A549 (cell line): ENCODE measurements around the gene TRIM8. TPM values are rescaled to one million over a fixed set of nuclear protein-coding genes. Genes with fewer than 3 reads are reported as not detected.

Source experiments
- ATAC-seq, 2 experiments: fragments of 200-7000 bp in 1 of 2; fragments of >200 bp in 1 of 2; cut with Nextera tagmentation in 1 of 2; cut with Tn5 transposase in 1 of 2; 3 replicates each; pipeline versions ENCODE4 v1.8.0 to v1.9.1; 2018 to 2020; ENCODE audit warnings: mild to moderate bottlenecking in 1 of 2, moderate library complexity in 1 of 2
- CTCF ChIA-PET: fragments of 300-600 bp; sonication (Branson Sonifier 250); formaldehyde crosslinking; extraction: SDS; loops from one replicate; lab custom pipeline; 2021; ENCODE audit warnings: antibody characterized with exemption, inconsistent platforms; lab: Yijun Ruan, JAX
- POLR2A ChIA-PET: fragments of 350-600 bp; formaldehyde crosslinking; extraction: SDS; loops from one replicate; lab custom pipeline; 2021; ENCODE audit warnings: antibody characterized with exemption, inconsistent platforms; lab: Yijun Ruan, JAX
- DNase-seq, 2 experiments: peaks; one replicate each; pipeline versions ENCODE4 v3.0.0 to v3.0.0-alpha.2; 2011 to 2016; ENCODE audit warnings: low read depth in 1 of 2, low spot score in 1 of 2
- FAIRE-seq: peaks from 2 replicates; lab custom pipeline; 2011; peaks lifted over from hg19 to GRCh38; lab: Jason Lieb, UNC
- H3K27ac ChIP-seq, 2 experiments: fragments of >200 bp; sonication (Bioruptor Twin); formaldehyde crosslinking; 3 replicates each; pipeline ENCODE4 v1.5.1; 2016 to 2017
- H3K4me1 ChIP-seq: fragments of >200 bp; sonication (Bioruptor Twin); formaldehyde crosslinking; 3 replicates; pipeline ENCODE4 v1.6.1; 2016
- H3K4me2 ChIP-seq: fragments of >200 bp; sonication (Bioruptor Twin); formaldehyde crosslinking; 3 replicates; pipeline ENCODE4 v1.6.1; 2016
- H3K4me3 ChIP-seq: fragments of >200 bp; sonication (Bioruptor Twin); formaldehyde crosslinking; 3 replicates; pipeline ENCODE4 v1.5.1; 2016
- H3K9me3 ChIP-seq: fragments of >200 bp; sonication (Bioruptor Twin); formaldehyde crosslinking; 3 replicates; pipeline ENCODE4 v1.6.1; 2016
- CBX2 ChIP-seq: fragments of 200-600 bp; sonication (generic); IDR thresholded peaks from 2 replicates; pipeline ENCODE4 v1.6.1; 2016; ENCODE audit warnings: low read depth, mild to moderate bottlenecking, borderline replicate concordance
- CBX8 ChIP-seq: fragments of 200-600 bp; sonication (generic); IDR thresholded peaks from 2 replicates; pipeline ENCODE4 v1.6.1; 2016
- CEBPB ChIP-seq, 2 experiments: fragments of >200 bp in 1 of 2; sonication (Bioruptor Twin) in 1 of 2; formaldehyde crosslinking in 1 of 2; IDR thresholded peaks; 2 replicates each; pipeline ENCODE4 v1.6.1; 2012 to 2016
- CHD4 ChIP-seq: fragments of 200-600 bp; sonication (generic); IDR thresholded peaks from 2 replicates; pipeline ENCODE4 v1.6.1; 2016; ENCODE audit warnings: antibody characterized with exemption, mild to moderate bottlenecking, borderline replicate concordance
- E2F6 ChIP-seq: IDR thresholded peaks from 2 replicates; pipeline ENCODE4 v1.6.1; 2012; ENCODE audit warnings: low read depth, borderline replicate concordance
- EP300 ChIP-seq, 2 experiments: fragments of >200 bp; sonication (Bioruptor Twin); formaldehyde crosslinking; IDR thresholded peaks; 2 replicates in 1 of 2; 3 replicates in 1 of 2; pipeline ENCODE4 v1.6.1; 2016 to 2017
- FOSB ChIP-seq: fragments of 250-450 bp; sonication (Bioruptor Pico); IDR thresholded peaks from 2 replicates; pipeline ENCODE4 v1.5.0; 2020; ENCODE audit warnings: mild to moderate bottlenecking, moderate library complexity
- FOXS1 ChIP-seq: fragments of 250-450 bp; sonication (Bioruptor Pico); IDR thresholded peaks from 2 replicates; pipeline ENCODE4 v1.5.0; 2020; ENCODE audit warnings: mild to moderate bottlenecking, moderate library complexity
- GATA3 ChIP-seq: IDR thresholded peaks from 2 replicates; pipeline ENCODE4 v1.6.1; 2012; ENCODE audit warnings: borderline replicate concordance
- HOXA7 ChIP-seq: fragments of 250-450 bp; sonication (Bioruptor Pico); IDR thresholded peaks from 2 replicates; pipeline ENCODE4 v1.5.0; 2020; ENCODE audit warnings: mild to moderate bottlenecking, moderate library complexity
- HOXB13 ChIP-seq: fragments of 250-450 bp; sonication (Bioruptor Pico); IDR thresholded peaks from 2 replicates; pipeline ENCODE4 v1.5.0; 2020; ENCODE audit warnings: low read depth, mild to moderate bottlenecking, moderate library complexity
- KDM1A ChIP-seq: fragments of 200-600 bp; sonication (generic); IDR thresholded peaks from 2 replicates; pipeline ENCODE4 v1.6.1; 2016; ENCODE audit warnings: low read depth, mild to moderate bottlenecking
- MAX ChIP-seq: IDR thresholded peaks from 2 replicates; pipeline ENCODE4 v1.6.1; 2012
- NFE2L2 ChIP-seq: fragments of 150-350 bp; conservative IDR thresholded peaks from 2 replicates; pipeline ENCODE4 v1.6.1; 2014; ENCODE audit warnings: low read length
- PBX3 ChIP-seq: IDR thresholded peaks from 2 replicates; pipeline ENCODE4 v1.6.1; 2012
- POLR2A ChIP-seq: IDR thresholded peaks from 2 replicates; pipeline ENCODE4 v1.6.1; 2012; ENCODE audit warnings: mild to moderate bottlenecking, low read length
- REST ChIP-seq: fragments of 200-600 bp; sonication (generic); IDR thresholded peaks from 2 replicates; pipeline ENCODE4 v1.6.1; 2016; ENCODE audit warnings: antibody characterized with exemption, mild to moderate bottlenecking, moderate library complexity
- RFX5 ChIP-seq: fragments of 450-650 bp; IDR thresholded peaks from 2 replicates; pipeline ENCODE4 v1.7.1; 2014; ENCODE audit warnings: antibody characterized with exemption, mild to moderate bottlenecking, moderate library complexity
- USF2 ChIP-seq: fragments of 450-650 bp; IDR thresholded peaks from 2 replicates; pipeline ENCODE4 v1.6.1; 2014; ENCODE audit warnings: antibody characterized with exemption
- ZC3H11A ChIP-seq: fragments of 450-650 bp; IDR thresholded peaks from 2 replicates; pipeline ENCODE4 v1.6.1; 2014; ENCODE audit warnings: antibody characterized with exemption, mild to moderate bottlenecking
- ZFP36 ChIP-seq: fragments of 450-650 bp; IDR thresholded peaks from 2 replicates; pipeline ENCODE4 v1.6.1; 2014; ENCODE audit warnings: borderline replicate concordance; ENCODE audit not compliant: partially characterized antibody
- ZSCAN20 ChIP-seq: fragments of 250-450 bp; sonication (Bioruptor Pico); IDR thresholded peaks from 2 replicates; pipeline ENCODE4 v1.8.0; 2022; ENCODE audit warnings: mild to moderate bottlenecking, moderate library complexity
- WGBS: methylation state at CpG from one replicate; pipeline ENCODE4 v1.1.6; 2017; ENCODE audit errors: missing lambda C conversion rate; 5-methylcytosine and 5-hydroxymethylcytosine counted together
- polyA plus RNA-seq, 4 experiments: library from polyadenylated mRNA; depleted of rRNA in 3 of 4; stranded (reverse); fragments of >200 nt; fragmentation: RNase III in 1 of 4; extraction: RNeasy Plus Mini Kit Qiagen cat#74134 plus additional on column Dnase treatment in 1 of 4; gene quantifications; 2 replicates in 3 of 4; 3 replicates in 1 of 4; pipeline ENCODE4 v1.2.3, GENCODE V29; 2011 to 2017

The TRIM8 gene
- polyA plus RNA-seq, 2 of the 4 experiments (the other 2 are of a cell fraction) = 22.8 to 32.5 TPM

- TF ChIP-seq E2F6 (no peak), ZSCAN20 (CRISPR knock-in tag) (no peak), RFX5 (no peak), FOSB (CRISPR knock-in tag) (no peak)
Measured at GRCh38 chr10:102651455-102652169, 7.3 kb downstream of the TRIM8 start (continued).

GRCh38 chr10:102652170-102652916 is 8.1 kb downstream of the TRIM8 start:
- Histone ChIP-seq H3K9me3 (no peaks in the 10 kb centered on the region), H3K4me3 (no peak overlapping the region), H3K27ac (no peak overlapping the region), H3K4me2 (no peak overlapping the region), H3K4me1 (peaks cover 20% of the 10 kb centered on the region)
- POLR2A ChIA-PET = no interaction called here
- TF ChIP-seq E2F6 (no peak), ZC3H11A (no peak), CEBPB (IDR thresholded peaks at IDR 0.05) (no peak), POLR2A (no peak), PBX3 (no peak), KDM1A (no peak), HOXB13 (no peak), GATA3 (no peak), CHD4 (no peak), MAX (no peak), USF2 (no peak), CBX2 (no peak)
- ATAC-seq = no peak
- CTCF ChIA-PET = interaction anchor here (0.6 to 3.1 kb wide), 4 partner anchors 10 to 26 kb away, joined by 4 to 18 read pairs (median 5); no protein-coding TSS in a partner anchor
- no peak for DNase-seq
- no peak for FAIRE-seq
- 92% methylated on average over 12 of the region's 12 CpGs for WGBS

- Histone ChIP-seq H3K4me1 (peaks cover 27% of the 10 kb centered on the region), H3K4me2 (no peak overlapping the region), H3K27ac (no peak overlapping the region), H3K4me3 (no peak overlapping the region), H3K9me3 (no peaks in the 10 kb centered on the region)
- 82% methylated on average over 1 of the region's 1 CpG for WGBS
- TF ChIP-seq ZFP36 (no peak), HOXB13 (no peak)
- no peak for ATAC-seq
- FAIRE-seq = no peak
- DNase-seq = no peak
- ChIA-PET CTCF (interaction anchor here (0.6 to 6.5 kb wide), 5 partner anchors 8 to 27 kb away, joined by 4 to 38 read pairs (median 6); partner anchors contain the start of gene TRIM8), POLR2A (no interaction called here)
Measured at GRCh38 chr10:102653060-102653459, 8.8 kb downstream of the TRIM8 start.

GRCh38 chr10:102654566-102654965 is 10.3 kb downstream of the TRIM8 start:
- no peak for ATAC-seq
- TF ChIP-seq FOXS1 (CRISPR knock-in tag) (no peak), NFE2L2 (no peak), MAX (no peak), POLR2A (no peak), CBX8 (no peak), REST (no peak), EP300 (IDR thresholded peaks at IDR 0.05) (no peak), HOXA7 (CRISPR knock-in tag) (no peak)
- TF ChIP-seq, all 56 proteins: peak for 0
- DNase-seq (no peak), FAIRE-seq (no peak)
- Histone ChIP-seq H3K4me1 (peaks cover 29% of the 10 kb centered on the region), H3K27ac (no peak overlapping the region), H3K4me3 (no peak overlapping the region), H3K4me2 (no peak overlapping the region), H3K9me3 (no peaks in the 10 kb centered on the region)
- POLR2A ChIA-PET = interaction anchor here (1.5 kb wide), 1 partner anchor 9 kb away, joined by 4 read pairs; no protein-coding TSS in a partner anchor
- 85% methylated on average over 5 of the region's 7 CpGs for WGBS
- CTCF ChIA-PET = interaction anchor here (1.2 to 6.5 kb wide), 6 partner anchors 9 to 26 kb away, joined by 3 to 38 read pairs (median 6); partner anchors contain the start of gene TRIM8
